ENCODE measurements around the gene PLEKHA6.

Gene PLEKHA6

DNA sequence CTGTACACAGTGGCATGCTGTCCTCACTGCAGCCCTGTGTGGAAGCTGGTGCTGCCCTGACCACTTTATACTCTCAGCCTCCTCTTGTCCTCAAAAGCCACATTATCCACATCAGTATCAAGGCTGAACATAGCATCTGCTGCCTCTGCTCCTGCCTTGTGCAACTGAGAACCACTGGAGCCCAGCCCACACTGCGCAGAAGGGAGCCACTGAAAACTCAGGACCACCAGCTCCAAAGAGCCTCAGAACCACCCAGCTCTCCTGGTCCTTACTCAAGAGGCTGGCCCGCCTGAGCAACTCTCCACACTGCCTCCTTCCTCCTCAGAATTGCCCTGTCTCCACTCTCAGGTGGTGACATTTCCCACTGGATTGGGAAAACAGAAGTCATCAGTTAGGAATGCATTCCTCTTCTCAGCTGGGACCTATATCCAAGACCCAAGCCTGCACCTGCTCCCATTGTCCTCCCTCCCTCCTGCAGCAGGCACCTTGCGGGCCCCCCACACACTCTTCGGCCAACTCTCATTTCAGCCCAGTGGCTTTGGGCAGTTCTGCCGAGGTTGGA is 156.4 kb downstream of the PLEKHA6 start:
- no peak for DNase-seq

DNA sequence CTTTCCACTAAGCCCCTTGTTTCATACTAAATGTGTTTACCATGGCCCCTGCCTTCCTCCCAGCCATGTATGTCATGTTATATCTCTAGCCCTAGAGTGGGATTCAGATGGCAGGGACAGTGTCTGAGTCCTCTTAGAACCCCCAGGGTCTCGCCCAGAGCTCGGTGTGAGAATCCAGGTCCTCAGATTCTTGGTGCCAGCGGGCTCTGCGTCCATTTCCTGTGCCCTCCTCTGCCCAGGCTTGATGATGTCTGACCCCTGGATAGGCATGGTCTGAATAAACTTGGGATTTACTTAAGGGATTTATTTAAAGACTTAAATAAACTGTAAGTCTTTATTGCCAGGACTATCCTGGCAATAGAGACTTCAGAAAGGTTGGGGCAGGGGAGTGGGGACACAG is 157.2 kb downstream of the PLEKHA6 start:
- DNase-seq: no peak

DNA sequence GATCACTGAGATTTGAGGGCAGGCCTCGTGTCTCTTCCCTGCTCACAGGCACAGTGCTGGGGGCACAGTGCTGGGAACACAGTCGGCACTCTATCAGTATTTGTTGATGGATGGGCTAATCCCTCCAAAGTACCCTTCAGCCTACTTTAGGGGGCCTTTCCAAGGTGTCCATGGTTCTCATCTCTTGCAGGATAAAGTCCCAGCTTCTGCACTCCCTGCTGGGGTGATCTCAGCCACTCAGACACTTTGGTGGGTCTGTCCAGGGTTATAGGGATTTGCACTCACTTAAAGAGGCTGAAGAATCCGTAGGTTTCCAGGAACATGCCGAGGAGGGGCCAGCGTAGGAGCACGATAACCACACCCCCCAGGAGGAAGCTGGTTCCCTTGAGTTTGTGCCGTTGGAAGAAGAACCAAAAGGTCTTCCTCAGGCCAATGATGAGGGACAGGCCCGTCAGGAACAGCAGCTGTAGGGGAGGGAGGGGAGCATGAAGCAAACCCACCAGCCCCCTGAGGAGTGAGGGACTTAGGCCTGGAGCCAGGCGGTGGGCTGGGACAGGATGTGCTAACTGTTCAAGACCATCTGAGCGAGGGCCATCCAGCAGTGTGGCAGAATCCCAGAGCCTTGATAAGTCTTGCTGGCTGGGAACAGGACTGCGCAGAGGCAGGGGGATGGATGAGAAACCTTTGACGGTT is 158.2 kb downstream of the PLEKHA6 start:
- no peak for DNase-seq

DNA sequence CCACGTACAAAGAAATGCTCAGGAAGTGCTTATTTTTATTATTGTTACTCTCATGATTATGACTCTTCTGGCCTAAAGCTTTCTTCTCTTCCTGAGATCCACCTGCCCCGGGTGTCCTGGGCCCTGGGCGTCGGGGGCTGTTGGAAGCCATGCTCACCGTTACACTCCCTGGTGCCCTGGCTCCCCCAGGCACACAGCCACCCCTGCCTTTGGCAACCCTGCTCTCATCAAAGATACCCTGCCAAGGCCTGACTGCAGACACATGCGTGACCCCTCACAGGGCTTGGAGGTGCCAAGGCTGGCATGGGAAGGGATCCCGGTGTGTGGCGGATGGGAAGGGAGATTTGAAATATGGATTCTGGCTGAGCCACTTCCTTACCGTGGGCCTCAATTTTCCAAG is 160.2 kb downstream of the PLEKHA6 start:
- no peak for DNase-seq

DNA sequence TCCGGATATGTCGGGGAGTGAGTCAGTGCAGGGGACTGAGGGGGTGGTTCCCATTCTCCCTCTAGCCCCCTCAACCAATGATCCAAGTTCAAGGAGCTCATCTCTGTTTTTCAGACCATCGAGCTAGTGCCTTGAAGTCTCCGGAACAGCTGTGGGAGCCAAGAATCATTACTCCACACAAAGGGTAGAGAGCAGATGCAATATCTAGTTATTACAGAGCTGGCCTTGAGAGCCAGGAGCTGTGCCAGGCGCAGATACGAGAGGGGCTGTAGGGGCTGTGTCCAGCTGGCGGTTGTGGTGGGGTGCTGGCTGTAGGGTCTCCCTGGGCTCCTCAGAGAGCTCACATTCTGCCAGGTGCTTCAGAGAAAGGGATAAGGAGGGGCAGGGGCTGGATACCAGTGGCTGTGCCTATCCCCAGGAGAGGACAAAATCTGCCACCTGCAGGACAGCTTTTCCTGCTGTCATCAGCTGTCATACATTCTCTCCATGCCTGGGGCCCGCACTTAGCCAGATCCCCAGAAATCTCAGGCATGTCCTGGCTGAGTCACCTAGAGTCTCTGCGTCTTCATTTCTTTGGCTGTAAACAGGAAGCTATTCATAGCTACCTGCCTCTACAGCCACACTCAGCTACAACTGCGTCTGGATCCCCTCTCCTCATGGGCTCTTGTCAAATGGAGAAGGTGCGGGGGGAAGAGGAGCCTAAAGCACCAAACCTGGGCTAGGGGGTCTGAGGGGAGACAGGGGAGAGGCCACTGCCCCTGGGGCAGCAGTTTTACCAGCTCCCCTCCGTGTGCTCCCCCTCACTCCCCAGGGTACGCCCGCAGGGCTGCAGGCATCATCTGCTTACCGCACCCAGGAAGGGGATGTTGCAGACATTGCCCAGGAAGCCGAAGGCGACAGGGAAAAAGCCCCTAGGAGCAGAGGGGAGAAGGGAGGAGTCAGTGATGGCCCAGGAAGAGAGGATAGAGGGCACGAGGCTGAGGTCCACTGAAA is 161.1 kb downstream of the PLEKHA6 start:
- DNase-seq: peak; percentile 40

DNA sequence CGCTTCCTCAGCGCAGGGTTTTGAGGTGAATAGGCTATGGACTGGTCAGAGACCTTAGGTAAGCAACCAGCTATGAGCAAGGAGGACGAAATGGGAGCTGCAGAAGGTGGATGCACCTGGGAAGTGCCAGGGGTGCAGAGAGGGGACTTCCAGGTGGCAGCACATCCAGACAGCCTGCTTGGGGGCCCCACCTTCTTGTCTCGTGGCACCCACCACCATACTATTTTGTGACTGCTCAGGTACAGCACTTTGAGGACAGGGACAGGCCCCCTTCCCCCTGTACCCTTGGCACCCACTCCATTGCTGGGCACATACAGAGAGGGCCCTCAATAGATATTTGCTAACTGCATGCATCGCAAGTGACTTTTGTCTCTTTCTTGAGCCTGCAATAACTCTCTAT is 162.7 kb downstream of the PLEKHA6 start:
- DNase-seq: no peak

DNA sequence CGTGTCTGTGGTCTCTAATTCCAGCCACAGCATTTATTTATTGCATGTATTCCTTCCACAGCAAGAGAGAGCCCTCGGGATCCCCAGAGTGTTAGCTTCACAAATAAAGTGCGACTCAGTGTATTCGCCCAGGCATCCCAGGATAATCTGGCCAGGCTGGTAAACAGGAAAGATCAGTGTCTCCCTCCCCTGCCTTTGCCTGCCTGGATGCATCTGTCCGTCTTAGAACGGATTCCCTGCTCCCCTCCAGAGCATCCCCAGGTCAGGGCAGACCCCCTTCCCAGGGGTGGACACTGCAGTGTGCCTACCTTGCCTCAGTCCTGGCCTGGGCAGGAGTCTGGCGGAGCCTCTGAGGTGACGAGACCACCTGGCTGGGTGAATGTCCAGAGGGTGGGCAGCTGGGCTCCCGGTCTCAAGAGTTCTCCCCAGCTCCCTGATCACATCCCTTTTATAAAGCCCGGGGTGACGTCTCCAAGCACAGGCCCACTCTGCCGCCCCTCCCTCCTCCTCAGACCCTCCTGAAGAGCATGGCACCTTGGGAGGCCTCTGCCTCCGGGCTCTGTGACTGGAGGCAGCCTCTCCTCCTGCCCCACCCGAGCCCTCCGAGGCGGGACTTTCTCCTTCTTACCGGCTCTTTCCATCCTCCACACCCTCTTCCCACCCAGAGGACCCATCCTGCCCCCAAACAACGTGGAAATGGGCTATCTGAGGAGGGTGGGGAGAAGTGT is 163.5 kb downstream of the PLEKHA6 start, which contains the start of gene KISS1:
KISS1 (minus strand) TSS at position 424 of the 728 bp plus-strand sequence. CDS start 3,615 bp downstream, outside the sequence.
- DNase-seq: no peak

DNA sequence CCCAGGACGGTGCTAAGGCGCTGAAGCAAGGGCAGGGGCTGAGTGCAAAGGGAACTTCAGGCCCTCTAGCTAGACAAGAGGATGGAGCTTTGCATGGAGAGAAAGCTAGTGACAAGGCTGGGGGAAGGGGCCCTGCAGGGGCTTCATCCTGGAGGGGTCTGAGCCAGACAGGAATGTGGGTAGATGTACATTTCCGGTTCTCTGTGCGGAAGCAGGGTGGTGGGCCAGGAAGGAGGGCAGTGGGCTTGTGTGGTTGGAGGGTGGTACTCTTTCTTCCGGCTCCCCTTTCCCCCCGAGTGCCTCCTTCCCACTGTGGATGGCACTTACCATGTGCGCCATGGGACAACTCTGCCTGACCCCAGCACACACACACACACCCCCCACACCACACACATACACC is 165.0 kb downstream of the PLEKHA6 start:
- no peak for DNase-seq

DNA sequence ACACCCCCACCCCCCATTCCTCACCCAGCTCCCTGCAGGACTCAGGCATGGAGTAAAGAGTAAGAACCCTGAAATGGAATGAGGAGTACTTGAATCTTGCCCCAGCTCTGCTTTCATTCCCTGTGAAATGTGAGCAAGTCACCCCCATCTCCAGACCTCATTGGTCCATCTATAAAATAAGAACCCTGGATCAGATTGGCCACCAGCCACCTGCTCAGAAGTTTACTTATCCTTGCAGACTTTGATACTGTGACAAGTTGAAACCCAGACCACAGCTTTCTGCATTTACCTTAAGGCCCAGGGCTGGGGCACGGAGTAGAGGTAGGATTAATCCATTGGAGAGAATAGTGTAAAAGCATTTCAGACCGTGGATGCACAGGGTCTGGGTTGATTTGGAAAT is 165.6 kb downstream of the PLEKHA6 start:
- no peak for DNase-seq

DNA sequence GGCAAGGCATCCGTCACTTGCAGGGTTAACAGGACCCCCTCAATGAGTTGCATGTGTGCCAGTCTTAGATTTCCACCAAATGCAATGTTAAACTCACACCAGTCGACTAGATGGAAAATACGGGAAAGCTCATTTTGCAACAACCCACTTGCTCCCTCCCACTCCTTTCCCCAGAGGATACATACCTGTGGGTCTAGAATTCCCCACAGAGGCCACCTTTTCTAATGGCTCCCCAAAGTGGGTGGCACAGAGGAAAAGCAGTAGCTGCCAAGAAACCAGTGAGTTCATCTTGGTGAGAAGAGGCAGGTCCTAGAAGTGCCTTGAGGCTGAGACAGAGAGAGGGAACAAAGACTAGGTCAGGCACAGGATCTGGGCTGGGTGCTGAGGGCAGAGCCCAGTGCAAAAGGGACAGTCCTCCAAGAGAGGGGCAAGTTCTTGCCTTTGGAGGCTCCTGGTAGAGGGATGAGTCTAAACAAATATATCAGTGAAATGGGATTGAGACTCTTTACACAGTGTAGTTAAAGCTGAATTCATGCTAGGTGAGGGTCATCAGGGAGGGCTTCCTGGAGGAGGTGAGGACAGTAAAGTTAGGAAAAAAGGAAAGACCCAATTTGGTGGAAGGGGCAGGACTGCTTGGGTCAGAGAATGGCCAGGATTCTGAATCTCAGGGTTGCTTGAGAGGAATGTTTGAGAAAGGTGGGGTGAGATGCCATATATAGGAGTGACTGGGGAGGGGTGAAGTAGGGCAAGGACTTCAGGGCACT is 167.0 kb downstream of the PLEKHA6 start:
- DNase-seq: no peak

DNA sequence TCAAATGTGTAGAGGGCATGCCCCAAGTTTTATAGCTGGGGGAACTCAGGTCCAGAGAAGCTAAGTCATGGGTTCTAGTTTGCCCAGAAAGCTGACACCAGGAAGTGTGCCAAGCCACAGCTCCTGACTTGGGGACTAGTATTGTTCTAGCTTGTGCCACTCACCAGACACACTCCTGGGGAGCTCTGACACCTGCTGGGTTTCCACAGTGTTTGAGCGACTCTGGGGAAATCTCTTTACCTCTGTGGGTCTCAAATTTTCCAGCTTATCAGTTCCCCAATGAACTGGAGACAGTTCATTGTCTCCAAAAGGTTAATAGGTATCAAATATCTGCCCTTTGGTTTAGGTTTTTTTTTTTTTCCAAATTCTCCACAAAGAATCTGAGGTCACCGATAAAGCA is 167.7 kb downstream of the PLEKHA6 start:
- DNase-seq: no peak

DNA sequence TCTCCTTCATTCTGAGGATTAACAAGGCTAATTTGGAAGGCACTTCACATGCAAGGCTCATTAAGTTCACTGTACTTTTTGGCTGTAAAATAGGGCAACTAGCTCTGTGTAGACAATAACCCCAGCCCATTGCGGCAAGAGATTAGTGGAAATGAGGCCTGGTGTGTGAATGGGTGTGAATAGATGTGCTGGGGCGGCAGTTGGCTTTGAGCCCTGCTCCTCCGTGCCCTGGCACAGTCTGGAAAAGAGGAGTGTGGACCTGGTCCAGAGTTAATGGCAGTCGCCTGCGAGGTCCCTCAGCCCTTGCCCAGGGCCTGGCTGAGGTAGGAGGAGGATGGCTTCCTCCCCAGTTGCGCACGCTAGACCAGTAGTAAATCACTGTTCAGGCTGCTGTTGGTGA is 168.3 kb downstream of the PLEKHA6 start:
- DNase-seq: no peak

DNA sequence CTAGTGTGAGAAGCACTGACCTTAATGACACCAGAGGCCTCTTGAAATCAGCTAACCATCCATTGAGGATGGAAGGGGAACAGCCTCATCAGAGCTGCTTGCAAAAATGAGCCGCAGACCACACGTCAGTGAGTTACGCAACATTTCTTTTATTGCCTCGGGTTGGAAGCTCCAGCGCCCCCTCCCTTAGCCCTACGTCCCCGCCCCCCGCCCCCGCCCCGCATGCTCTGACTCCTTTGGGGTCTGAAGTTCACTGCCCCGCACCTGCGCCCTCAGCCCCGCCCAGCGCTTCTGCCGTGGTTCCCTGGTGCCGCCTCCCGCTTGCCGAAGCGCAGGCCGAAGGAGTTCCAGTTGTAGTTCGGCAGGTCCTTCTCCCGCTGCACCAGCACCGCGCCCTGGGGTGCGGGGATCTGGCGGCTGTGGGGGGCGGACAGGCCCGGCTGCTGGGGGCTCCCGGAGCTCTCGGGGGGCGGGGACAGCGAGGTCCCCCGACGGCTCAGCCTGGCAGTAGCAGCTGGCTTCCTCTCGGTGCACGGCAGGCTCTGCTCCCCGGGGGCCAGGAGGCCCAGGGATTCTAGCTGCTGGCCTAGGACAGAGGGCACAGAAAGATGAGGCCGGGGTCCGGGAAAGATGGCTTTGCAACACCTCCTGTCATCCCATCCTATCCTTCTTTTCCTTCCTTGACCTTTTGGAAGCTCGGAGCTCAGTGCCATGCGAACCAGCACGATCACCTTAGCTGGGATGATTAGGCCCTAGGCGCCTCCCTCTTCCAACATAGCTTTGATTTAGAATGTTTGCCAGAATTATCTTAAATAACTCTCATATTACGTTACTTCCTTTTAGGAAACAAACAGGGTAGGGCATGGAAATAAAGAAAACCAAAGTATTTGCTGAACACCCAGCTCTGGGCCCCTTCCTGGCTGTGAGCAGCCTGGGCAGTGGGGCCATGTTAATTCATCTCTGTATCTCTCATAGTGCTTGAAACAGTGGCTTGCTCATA is 169.2 kb downstream of the PLEKHA6 start:
- DNase-seq: peak; percentile 59

DNA sequence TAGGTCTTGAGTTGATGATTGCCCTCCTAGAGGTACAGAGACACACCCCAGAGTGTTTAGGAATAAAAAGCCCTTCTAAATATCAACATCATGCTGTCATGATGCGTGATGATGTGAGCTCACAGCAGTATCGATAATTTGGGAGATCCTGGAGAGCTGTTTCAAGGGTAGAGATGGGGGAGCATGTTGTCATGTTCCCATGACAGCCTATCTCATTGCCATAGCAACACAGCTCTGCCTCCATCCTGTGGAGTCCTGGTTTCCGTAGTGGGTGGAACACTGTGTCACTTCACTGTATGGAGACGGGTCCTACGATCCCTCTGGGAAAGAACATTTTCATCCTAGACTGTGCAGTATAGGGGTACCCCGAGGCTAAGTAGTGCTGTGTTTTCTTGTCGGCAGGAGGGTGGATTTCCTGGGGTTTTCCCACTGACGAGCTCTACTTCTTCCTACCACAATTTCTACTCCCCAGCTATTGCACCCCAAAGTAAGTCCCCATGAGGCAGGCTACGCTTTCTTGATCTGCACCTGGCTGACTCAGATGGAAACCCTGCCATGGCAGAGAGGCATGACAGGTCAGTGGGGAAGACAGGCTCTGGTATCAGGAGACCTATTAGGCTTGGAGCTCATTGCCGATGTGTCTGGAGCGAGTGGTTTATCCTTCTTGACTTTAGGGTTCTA is 170.6 kb downstream of the PLEKHA6 start:
- DNase-seq: no peak

DNA sequence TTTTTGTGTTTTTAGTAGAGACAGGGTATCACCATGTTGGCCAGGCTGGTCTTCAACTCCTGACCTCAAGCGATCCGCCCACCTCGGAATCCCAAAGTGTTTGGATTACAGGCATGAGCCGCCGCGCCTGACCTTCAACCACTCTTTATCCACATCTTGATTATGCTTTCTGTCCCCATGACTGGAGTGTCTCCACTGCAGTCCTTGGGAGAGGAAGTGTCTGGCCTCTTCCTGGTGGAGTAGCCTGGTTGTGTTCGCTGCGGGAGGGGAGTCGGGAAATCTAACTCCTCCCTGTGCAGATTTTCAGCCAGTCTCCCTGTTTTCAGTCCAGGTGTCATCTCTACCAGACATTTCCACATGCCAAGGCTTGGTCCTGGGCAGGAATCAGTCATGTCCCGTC is 173.1 kb downstream of the PLEKHA6 start:
- no peak for DNase-seq

DNA sequence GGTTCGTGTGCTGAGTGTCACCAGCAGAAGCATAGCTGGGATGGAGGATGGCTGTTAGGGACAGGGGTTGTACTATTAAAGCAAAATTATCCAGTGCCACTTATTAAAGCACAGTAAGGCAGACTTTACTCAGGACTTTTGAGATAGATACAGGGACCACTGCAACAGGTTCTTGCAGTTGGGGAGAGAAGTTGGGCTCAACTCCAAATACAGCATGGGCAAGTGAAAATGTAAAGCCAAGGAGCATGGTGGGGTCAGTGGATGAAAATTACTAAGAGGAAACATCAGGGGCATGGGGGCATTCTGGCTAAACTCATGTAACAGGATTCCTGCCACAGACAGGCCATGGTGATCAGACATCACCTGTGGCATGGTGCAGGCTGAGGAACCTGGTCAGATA is 178.6 kb downstream of the PLEKHA6 start:
- DNase-seq: no peak

DNA sequence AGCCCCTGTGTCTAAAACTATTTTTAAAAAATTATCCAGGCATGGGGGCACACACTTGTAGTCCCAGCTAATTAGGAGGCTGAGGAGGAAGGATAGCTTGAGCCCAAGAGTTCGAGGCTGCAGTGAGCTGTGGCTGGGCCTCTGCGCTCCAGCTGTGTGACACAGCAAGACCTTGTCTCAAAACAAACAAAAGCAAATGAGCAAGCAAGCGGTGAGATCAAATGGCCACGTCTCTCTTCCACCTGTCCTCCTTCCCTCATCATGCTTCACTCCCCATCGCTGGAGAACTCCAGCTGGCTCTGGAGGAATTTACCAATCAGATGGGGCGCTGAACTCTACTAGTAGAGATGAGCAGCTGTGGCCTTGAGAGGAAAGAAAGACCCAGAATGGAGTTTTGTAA is 179.6 kb downstream of the PLEKHA6 start:
- DNase-seq: no peak

DNA sequence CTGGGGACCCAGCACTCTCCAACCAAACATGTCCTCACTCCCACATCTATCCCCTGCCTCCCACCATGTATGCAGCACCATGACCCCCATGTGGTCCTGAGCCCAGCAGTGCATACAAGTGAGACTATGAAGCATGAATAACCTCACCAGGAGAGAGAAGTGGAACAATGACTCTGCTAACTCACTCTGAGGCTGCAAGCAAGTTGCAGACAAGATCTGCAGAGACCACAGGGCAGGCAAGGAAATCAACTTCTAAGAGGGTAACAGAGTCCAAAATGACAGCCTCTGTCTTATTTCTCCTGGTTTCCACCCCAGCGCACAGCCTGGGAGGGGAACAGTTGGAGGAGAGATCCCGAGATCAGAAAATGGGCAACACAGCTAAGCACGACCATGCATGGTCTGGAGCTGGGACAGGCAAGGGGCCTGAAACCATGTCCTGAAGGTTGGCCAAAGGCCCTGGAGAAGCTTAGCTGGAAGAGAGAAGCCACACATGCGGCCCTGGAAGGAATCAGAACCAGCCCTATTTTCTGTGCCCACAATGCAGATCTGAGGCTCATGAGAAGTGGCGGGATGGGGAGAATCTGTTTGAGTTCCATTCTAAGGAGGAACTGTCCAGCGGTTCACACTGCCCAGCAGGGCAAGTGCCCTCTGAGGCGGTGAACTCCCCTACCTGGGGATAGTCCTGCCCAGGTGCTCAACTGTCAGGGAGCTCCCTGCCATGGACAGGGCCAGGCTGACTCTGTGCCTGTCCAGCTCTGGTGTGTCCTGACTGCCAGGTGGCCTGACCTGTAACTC is 181.0 kb downstream of the PLEKHA6 start:
- peak; percentile 71 for DNase-seq

DNA sequence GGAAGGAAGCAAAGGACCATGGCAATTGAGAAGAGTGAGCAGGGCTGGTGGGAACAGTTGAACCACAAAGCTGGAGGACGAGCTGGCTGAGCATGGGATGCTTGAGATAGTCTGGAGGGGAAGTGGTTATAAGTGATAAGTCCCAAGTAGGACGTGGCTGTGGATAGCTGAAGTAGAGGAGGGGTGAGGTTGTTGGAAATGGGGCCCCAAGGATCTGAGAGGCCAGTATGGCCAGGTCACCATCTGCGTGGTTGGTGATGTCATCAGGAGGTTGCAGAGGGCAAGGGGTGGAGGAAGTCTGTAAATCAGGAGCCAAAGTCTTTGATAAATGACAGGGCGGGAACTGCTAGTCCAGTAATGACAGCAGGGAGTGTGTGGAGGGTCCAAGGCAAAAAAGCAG is 182.6 kb downstream of the PLEKHA6 start:
- peak; percentile 98 for DNase-seq

All from OCI-M1 (cell line).